Measurements from ENCODE around the gene MPHOSPH9. TPM values are rescaled to one million over a fixed set of nuclear protein-coding genes. Genes with fewer than 3 reads are reported as not detected.

MPHOSPH9 gene
- total RNA-seq, 1 experiment from 2014 or later: 40.4 TPM

DNA sequence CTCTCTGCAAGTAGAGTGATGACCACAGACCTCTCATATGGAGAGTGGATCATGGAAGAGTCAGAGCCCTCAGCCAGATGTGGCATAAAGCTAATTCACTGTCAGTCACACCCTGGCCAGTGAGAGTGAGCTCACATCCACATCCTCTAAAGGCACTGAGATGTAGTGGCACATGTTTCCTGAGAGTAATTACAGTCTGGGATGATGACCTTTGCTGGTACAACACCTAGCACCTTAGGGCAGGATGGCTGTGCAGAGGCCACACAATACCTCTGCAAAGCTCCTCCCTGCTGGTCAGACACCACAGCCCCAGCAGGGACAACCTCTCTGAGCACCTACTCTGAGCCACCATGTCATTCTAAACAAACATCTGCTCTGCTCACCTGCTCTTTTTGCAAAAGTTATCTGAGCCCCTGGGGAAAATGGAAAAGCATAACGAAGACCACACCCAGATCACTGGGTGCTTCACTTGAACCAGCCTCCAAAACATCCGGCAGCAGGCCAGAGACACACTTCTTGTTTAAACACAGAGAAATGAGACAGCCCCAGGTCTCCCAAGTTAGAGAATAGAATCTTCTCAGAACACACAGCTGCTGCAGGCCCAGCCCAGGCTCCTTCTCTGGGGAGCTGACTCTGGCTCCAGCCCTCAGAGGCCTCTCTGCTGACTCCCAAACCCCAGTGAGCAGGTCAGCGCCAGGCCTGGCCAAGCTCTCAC is 112.3 kb downstream of the MPHOSPH9 start:
- TF ChIP-seq, protein P1, sequence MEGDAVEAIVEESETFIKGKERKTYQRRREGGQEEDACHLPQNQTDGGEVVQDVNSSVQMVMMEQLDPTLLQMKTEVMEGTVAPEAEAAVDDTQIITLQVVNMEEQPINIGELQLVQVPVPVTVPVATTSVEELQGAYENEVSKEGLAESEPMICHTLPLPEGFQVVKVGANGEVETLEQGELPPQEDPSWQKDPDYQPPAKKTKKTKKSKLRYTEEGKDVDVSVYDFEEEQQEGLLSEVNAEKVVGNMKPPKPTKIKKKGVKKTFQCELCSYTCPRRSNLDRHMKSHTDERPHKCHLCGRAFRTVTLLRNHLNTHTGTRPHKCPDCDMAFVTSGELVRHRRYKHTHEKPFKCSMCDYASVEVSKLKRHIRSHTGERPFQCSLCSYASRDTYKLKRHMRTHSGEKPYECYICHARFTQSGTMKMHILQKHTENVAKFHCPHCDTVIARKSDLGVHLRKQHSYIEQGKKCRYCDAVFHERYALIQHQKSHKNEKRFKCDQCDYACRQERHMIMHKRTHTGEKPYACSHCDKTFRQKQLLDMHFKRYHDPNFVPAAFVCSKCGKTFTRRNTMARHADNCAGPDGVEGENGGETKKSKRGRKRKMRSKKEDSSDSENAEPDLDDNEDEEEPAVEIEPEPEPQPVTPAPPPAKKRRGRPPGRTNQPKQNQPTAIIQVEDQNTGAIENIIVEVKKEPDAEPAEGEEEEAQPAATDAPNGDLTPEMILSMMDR (IDR thresholded peaks at IDR 0.05; ENCODE audit: unreplicated experiment): no peak
- Mint-ChIP-seq H3K9me3 (ENCODE audit: unreplicated experiment) (no peaks in the 10 kb centered on the region), H3K27ac (ENCODE audit: low read depth, unreplicated experiment) (no peak overlapping the region), H3K4me1 (ENCODE audit: insufficient read depth, unreplicated experiment) (peaks cover 6% of the 10 kb centered on the region), H3K4me3 (ENCODE audit: unreplicated experiment) (no peak overlapping the region), H3K36me3 (ENCODE audit: insufficient read depth, unreplicated experiment) (no peaks in the 10 kb centered on the region), H3K27me3 (ENCODE audit: insufficient read depth, unreplicated experiment) (no peaks in the 10 kb centered on the region)
- intact Hi-C loops (cut with micrococcal nuclease): no loop called here
- POLR2A ChIA-PET: interaction anchor here (1.0 kb wide), 1 partner anchor 13 kb away, joined by 3 read pairs; no protein-coding TSS in a partner anchor
- CTCF ChIA-PET: interaction anchor here (0.8 kb wide), 1 partner anchor 11 kb away, joined by 3 read pairs; no protein-coding TSS in a partner anchor
- BruUV-seq (replicated peaks): no TSS peak
- DNase-seq (ENCODE audit: unreplicated experiment): no peak

DNA sequence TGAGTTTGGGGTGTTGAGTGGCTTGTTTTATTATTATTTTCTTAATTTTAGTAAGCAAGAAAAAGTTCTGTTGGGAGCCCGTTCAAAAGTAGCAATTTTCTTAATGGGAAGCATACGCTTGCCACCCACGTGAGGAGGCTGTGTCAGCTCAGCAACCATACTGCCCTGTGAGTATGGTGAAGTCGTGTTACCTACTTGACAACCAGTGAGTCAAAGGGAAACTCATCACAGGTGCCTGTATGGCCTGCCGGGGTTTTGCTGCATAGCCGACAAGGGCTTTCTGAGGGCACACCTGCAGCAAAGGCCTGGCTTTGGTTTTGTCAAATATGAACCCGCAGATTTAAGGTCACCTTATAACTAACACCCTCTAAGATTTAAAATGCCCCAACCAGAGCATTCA is 113.1 kb downstream of the MPHOSPH9 start:
- BruUV-seq (replicated peaks): no TSS peak
- H3K4me3 Mint-ChIP-seq (ENCODE audit: unreplicated experiment): no peak overlapping the region
- TF ChIP-seq, protein P1 (IDR thresholded peaks at IDR 0.05; ENCODE audit: unreplicated experiment): no peak
- POLR2A ChIA-PET: no interaction called here
- H3K27ac Mint-ChIP-seq (ENCODE audit: low read depth, unreplicated experiment): no peak overlapping the region
- CTCF ChIA-PET: no interaction called here
- no peaks in the 10 kb centered on the region for H3K36me3 Mint-ChIP-seq (ENCODE audit: insufficient read depth, unreplicated experiment)
- H3K9me3 Mint-ChIP-seq (ENCODE audit: unreplicated experiment): no peaks in the 10 kb centered on the region
- peaks cover 10% of the 10 kb centered on the region for H3K4me1 Mint-ChIP-seq (ENCODE audit: insufficient read depth, unreplicated experiment)
- DNase-seq (ENCODE audit: unreplicated experiment): no peak
- intact Hi-C loops (cut with micrococcal nuclease): no loop called here
- no peaks in the 10 kb centered on the region for H3K27me3 Mint-ChIP-seq (ENCODE audit: insufficient read depth, unreplicated experiment)

DNA sequence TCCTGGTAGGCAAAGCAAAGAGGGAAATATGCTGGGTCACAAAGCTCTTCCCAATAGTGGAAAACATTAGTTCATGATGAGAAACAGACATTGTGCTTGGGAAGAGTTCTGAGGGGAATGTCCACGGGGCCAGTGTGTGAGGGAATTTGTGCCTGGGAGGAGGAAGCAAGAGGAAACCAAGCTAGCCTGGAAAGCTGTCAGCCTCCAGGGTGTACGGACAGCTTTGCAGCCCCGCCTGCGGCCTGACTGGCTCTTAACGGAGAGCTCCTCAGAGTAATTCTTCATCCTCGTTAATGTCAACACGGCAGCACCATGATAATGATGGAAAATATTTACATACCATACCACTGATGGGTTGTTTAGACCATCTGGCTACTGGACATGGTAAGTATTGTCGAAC is 114.4 kb downstream of the MPHOSPH9 start:
- Mint-ChIP-seq H3K27ac (ENCODE audit: low read depth, unreplicated experiment) (no peak overlapping the region), H3K27me3 (ENCODE audit: insufficient read depth, unreplicated experiment) (no peaks in the 10 kb centered on the region), H3K9me3 (ENCODE audit: unreplicated experiment) (no peaks in the 10 kb centered on the region), H3K36me3 (ENCODE audit: insufficient read depth, unreplicated experiment) (no peaks in the 10 kb centered on the region), H3K4me1 (ENCODE audit: insufficient read depth, unreplicated experiment) (peaks cover 10% of the 10 kb centered on the region), H3K4me3 (ENCODE audit: unreplicated experiment) (no peak overlapping the region)
- ChIA-PET CTCF (no interaction called here), POLR2A (interaction anchor here (1.0 kb wide), 1 partner anchor 12 kb away, joined by 3 read pairs; no protein-coding TSS in a partner anchor)
- intact Hi-C loops (cut with micrococcal nuclease): no loop called here
- TF ChIP-seq, protein P1 (IDR thresholded peaks at IDR 0.05; ENCODE audit: unreplicated experiment): no peak
- BruUV-seq (replicated peaks): no TSS peak
- DNase-seq (ENCODE audit: unreplicated experiment): no peak

DNA sequence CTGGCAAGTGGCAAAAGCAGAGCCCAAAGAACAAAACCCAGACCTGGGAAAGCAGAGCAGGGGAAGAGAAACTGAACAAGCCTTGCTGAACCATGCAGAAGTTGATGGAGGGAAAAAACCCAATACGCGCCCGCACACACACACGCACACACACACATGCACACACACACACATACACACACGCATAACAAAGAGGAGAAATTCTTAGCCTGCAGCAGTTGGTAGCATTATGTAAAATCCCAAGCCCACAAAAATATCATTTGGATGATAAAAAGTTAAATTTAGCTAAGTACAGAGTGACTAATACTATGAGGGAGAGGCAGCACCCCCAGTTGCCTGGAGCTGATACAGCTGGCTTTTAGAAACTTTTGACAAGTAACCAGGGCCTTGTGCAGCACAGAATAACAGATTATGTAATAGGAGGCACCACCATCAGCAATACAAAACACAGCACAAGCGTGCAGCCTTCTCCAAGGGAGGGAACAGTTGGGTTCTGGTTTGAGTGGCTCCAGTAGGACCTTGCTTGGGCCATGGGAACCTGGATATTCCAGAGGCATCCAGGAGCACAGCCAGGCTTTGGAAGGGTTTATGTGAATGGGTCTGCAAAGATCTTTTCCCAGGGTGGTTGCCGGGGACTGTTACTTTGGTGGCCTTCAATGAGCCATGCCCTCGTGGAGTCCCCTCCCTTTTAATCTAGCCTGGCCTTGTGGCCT is 117.4 kb downstream of the MPHOSPH9 start:
- no peak overlapping the region for H3K4me3 Mint-ChIP-seq (ENCODE audit: unreplicated experiment)
- H3K9me3 Mint-ChIP-seq (ENCODE audit: unreplicated experiment): no peaks in the 10 kb centered on the region
- intact Hi-C loops (cut with micrococcal nuclease): no loop called here
- H3K4me1 Mint-ChIP-seq (ENCODE audit: insufficient read depth, unreplicated experiment): peaks cover 10% of the 10 kb centered on the region
- H3K36me3 Mint-ChIP-seq (ENCODE audit: insufficient read depth, unreplicated experiment): no peaks in the 10 kb centered on the region
- no TSS peak for BruUV-seq (replicated peaks)
- TF ChIP-seq, protein P1 (IDR thresholded peaks at IDR 0.05; ENCODE audit: unreplicated experiment): no peak
- ChIA-PET POLR2A (interaction anchor here (1.0 to 2.9 kb wide), 3 partner anchors 38 to 136 kb away, joined by 3 to 8 read pairs (median 4); no protein-coding TSS in a partner anchor), CTCF (interaction anchor here (0.6 to 1.4 kb wide), 2 partner anchors 11 to 143 kb away, joined by 3 to 4 read pairs; no protein-coding TSS in a partner anchor)
- H3K27ac Mint-ChIP-seq (ENCODE audit: low read depth, unreplicated experiment): no peak overlapping the region
- H3K27me3 Mint-ChIP-seq (ENCODE audit: insufficient read depth, unreplicated experiment): no peaks in the 10 kb centered on the region
- peak; percentile 67 for DNase-seq (ENCODE audit: unreplicated experiment)

Measured in MCF 10A (cell line).